SHP77 (cell line): ENCODE results near the gene PTPRN2.
"Not testable (repeated sequence)": the region's sequence is repeated elsewhere in the genome, so short reads cannot be mapped to it uniquely, and the experiment has no call there.

Experiments used
- DNase-seq, 2 experiments: peaks; one replicate each; lab custom pipeline; 2025; lab: John Stamatoyannopoulos, UW

Gene PTPRN2

DNA sequence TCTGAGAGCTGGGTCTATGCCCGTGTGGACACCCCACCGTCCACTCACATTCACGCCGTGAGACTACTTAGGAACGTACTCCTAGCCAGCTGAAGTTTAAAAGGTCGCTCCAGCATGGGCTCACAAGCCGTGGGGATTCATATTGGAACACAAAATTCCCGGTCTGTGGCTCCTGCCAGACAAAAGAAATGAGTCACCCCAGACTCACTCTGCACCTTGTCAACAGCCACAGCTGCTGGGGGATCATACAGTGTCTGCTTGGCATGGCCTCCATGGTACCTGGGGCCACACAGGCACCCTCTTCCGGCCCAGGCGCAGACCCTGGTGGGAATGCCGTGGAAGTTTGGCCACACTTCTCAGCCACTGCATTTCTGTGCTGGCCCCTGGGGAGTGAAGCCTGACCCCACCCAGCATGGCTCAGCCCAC is 1022.4 kb downstream of the PTPRN2 start:
- no peak for DNase-seq

DNA sequence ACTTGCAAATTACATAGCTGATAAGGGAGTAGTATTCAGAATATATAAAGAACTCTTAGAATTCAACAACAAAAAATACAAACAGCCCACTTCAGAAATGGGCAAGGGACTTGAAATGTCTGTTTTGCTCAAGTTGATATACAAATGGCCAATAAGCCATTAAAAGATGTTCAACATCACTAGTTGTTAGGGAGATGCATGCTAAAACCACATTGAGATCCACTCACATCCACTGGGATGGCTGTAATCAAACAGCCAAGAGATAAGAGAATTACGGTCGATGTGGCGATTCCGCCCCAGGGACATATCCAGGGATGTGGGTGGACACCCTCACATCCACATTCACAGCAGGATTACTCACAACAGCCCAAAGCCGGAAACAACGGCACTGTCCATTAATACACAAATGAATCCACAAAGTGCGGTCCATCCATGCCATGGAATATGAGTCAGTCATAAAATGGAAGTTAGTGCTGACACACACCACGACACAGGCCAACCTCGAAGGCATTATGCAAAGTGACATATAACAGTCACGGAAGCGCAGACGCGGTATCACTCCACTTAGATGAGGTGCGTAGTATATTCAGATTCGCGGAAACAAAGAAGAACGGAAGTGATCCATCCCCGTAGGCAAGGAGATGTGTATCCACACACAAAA is 1023.0 kb downstream of the PTPRN2 start:
- DNase-seq, result no peak

DNA sequence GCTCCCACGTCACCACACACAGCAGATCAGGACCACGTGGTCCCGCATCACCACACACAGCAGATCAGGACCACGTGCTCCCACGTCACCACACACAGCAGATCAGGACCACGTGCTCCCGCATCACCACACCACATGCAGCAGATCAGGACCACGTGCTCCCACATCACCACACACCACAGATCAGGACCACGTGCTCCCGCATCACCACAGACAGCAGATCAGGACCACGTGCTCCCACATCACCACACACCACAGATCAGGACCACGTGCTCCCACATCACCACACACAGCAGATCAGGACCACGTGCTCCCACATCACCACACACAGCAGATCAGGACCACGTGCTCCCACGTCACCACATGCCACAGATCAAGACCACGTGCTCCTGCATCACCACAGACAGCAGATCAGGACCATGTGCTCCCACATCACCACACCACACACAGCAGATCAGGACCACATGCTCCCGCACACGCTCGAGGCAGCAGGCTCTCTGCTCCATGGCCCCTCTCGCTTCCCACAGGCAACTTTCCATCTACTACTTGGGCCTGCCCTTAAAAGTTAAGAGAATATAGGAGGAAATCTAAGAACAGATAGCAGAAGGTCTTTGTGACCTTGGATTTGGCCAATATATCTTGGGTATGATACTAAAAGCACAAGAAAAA is 1024.0 kb downstream of the PTPRN2 start:
- DNase-seq, result not testable (repeated sequence)

DNA sequence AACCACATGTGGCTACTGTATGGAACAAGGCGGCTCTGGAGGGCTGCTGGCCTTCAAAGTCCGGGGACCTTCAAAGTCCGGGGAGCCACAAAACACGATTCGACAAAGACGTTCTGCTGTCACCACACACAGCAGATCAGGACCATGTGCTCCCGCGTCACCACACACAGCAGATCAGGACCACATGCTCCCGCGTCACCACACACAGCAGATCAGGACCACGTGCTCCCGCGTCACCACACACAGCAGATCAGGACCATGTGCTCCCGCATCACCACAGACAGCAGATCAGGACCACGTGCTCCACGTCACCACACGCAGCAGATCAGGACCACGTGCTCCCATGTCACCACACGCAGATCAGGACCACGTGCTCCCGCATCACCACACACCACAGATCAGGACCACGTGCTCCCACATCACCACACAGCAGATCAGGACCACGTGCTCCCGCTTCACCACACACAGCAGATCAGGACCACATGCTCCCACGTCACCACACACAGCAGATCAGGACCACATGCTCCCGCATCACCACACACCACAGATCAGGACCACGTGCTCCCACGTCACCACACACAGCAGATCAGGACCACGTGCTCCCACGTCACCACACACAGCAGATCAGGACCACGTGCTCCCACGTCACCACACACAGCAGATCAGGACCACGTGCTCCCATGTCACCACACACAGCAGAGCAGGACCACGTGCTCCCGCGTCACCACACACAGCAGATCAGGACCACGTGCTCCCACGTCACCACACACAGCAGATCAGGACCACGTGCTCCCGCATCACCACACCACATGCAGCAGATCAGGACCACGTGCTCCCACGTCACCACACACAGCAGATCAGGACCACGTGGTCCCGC is 1024.9 kb downstream of the PTPRN2 start:
- not testable (repeated sequence) for DNase-seq

DNA sequence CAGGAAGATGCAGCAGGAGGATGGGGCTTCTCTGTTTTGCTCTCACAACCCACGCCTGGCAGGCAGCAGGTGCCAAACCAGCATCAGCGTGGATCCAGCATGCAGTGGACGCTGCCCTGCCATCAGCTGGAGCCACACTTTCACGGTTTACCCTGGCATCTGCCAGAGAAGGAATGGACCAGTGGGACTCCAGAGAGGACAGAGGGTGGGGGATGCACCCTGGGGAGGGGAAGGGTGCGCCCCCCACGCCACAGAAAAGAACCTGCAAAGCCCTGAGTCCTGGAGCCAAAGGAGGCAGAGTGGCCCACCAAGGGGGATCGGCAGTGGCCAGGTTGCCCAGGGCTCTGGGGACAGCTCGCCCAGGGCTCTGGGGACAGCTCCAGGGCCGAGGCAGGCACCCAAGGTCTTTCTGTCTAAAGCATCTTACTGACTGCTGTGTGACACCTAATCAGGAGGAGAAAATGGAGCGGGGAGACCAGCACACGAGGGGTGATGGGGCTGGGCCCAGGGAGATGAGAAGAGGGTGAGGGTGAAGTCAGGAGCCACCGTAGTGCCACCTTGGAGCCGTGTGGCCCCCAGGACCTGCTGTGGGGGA is 1025.7 kb downstream of the PTPRN2 start:
- DNase-seq, result no peak

DNA sequence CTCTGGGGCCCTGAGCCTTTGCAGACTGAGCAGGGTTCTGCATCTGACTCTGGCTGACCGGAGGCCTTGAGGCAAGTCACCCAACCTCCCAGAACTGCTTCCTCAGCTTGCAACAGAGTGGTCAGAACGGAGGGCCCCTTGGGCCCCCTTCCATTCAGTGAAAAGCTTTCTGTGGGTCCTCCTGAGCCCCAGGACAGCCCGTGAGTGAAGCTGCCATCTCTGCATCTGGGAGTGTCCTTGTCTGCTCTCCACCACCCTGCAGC is 1026.2 kb downstream of the PTPRN2 start:
- no peak for DNase-seq

DNA sequence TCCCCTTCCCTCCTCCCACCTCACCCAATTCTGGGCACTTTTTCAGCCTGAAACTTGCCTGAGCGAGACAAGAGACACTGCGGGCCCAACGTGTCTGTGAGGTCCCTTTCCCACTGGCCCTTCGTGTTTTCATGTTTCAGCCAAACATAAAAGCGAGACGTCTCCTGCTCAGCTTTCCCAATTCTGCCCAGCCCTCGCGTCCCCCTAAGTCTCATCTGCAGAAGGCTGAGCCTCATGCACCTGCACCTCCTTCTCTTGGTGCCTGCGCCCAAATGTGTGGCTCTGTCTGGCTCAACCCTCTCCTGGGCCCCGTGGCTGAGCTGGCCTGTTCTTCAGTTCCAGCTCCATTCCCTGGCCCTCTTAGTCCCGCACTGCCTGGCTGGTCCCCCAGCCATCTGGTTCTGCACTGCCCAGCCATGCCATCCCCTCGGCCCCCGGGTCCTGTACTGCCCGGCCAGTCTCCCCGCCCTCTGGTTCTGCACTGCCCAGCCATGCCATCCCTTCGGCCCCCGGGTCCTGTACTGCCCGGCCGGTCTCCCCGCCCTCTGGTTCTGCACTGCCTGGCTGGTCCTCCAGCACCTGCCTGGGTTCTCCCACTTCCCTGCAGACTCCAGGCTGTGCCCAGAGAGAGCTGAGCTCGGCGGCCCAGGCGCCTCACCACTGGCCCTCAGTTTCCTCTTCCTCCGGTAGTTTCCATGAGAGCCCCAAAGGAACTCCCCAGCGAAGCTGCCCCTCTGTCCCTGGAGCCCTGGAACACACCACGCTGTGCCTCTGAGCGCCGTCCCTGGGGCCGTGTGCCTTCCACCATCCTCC is 1026.7 kb downstream of the PTPRN2 start:
- no peak for DNase-seq

DNA sequence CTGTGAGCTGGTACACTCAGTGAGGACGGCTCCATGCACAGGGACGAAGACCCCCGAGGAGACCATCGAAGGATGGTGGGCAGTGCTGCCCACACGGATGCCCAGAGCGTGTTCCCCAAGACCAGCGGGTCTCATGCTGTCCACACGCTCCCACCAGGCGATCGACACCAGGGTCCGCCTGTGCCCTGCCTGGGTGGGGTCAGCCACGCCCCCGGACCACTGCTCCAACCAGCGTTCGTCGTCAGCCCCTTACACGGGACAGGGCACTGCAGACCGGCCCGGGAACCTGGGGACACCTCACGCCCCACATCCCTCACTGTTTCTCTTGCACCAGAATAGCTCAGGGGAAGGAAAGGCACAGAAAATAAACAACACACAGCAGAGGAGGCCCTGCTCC is 1027.4 kb downstream of the PTPRN2 start:
- DNase-seq, result no peak

DNA sequence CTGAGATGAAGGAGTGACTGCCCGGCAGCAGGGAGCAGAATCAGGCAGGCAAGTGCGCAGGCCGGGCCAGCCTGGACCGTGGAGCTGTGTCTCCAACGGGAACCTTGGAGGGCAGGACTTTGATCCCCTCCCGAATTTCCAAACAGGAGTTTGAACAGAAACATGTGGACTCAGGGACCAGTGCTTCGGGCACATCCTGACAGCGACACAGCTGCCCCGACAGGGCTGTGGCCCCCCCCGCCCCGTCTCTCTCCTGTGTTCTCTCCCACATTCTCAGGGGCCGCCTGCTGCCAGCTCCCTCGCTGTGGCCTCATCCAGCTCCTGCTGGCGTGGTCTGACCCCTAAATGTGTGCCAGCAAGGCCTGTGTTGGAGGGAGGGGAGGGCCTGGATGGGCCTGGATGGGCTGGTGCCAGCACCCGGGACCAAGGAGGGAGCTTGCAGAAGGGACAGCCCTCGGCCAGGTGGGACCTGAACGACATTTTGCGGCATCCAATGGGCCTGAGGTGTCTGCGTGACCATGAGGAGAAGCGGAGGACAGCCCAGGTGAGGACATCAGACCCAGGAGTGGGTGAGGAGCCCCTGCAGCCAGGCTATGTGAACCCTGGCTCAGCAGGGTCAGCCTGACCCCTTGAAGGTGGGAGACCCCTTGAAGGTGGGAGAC is 1027.9 kb downstream of the PTPRN2 start:
- DNase-seq, result no peak

DNA sequence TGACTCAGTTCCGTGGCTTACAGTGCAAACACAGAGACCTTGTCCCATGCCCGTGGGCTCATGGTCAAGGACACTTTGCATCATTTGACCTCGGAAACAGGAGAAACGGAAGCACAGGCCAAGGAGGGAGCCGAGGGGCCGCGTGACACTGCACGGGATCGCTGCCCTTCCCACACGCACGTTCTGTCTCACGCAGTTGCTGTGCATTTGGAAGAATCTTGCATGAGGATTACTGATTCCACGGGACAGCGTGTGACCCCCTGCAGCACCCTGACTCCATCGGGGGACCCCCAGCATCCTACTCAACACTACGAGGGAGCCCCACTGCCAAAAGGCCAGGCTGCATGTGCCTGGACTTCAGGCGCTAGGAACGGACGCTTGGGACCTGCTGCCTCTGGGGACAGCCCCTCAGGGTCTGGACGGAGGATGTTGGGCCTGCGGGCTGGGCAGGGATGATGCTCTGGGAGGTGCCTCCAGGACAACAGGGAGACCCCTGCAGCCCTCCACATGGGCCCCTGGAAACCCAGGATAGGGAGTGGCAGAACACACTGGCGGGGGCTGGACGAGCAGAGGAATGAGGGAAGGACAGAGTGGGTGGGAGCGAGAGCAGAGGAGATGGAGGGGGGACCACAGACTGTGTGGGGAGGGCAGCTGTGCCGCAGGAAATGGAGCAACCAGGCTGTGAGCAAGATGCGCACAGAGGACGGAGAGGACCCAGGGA is 1028.6 kb downstream of the PTPRN2 start:
- DNase-seq, result no peak

DNA sequence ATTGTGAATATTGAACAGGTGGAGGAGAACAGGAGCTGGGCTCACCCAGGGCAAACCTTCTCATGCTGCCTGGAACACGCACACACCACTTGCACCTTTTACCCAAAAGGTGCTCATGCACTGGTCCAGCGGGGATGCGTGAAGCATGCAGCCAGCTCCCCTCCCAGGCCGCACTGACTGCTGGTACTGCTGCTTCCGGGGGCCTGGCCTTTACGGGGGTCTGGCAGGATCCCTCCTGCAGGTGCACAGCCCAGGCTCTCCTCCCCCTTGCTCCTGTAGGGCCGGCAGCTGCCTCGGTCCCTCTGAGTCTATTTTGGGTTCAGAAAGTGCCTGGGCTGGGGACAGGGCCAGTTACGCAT is 1029.1 kb downstream of the PTPRN2 start:
- DNase-seq, result no peak

DNA sequence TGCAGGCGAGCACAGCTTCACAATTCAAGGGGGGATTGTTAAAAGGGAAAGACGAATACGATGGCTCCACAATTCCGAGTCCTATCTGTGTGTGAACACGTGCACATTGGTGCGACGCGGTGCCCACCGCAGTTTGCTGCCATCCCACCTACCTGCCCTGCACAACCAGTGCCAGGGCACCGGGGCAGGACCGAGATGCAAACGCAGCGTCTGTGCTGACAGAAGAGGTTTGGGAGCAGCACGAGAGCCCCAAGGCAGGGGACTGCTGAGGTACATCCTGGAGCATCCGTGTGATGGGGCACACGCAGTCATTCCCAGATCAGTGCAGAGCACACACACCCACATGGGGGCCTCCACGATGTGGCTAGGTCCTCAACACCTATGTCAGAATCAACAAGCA is 1029.6 kb downstream of the PTPRN2 start:
- no peak for DNase-seq

DNA sequence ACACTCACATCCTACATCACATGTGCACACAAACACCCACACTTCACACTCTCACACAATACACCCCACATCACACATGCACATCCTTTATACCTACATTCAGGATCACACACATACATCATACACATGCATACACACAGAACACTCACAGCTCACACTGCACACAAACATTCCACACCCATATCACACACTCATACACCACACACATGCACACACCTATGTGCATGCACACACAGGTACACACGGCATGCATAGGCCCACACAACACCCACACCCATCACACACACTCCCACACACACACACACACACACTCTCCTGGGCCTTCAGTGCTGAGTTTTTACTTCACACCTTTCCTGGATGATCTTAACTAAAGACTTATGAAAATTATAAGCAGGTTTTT is 1030.4 kb downstream of the PTPRN2 start:
- no peak for DNase-seq

DNA sequence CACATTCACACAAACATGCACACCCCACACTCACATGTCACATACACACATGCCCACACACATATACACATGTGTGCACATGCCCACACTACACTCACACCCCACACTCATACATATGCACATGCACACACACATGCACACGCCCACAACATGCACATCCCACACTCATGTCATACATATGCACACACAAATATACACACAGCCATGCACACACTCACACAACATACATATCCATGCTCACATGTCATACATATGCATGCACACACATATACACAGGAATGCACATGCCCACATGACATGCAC is 1031.0 kb downstream of the PTPRN2 start:
- DNase-seq, result no peak

DNA sequence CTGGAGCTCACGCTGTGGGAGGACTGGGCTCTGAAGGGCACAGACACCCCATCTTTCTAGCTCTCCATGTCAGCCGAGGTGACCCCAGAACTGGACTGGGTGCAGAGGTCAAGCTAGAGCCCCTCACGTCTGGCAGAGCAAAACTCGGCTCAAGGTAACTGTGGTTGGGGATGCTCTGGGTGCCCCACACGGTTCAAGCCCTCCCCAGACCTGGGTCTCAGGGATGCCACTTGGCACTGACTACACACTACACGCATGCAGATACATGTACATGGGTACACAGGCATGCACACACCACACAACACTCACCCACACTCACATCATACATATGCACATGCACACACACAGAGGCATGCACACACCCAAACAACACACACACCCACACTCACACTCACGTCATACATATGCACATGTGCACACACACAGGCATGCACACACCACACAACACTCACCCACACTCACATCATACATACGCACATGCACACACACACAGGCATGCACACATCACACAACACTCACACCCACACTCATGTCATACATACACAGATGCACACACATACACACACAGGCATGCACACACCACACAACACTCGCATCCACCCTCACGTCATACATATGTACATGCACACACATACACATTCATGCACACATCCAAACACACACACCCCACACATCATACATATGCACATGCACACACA is 1031.5 kb downstream of the PTPRN2 start:
- DNase-seq, result no peak

DNA sequence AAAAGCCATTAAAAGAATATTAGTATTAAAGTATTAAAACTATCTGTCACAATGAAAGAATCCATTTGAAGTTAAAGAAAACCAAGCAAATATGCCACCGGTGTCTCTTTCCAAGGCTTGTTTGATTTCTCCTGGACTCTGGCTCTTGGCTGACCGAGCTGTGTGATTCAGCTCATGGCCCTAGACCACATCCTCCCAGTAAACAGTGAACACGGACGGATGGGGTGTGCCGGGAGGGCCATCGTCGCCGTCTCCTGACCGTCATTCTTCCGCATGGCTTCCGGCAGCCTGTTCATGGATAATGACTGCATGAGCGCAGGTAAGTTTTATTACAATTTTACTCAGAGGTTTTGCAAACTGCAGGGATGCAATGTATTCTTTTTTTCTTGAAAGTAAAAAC is 1032.3 kb downstream of the PTPRN2 start:
- no peak for DNase-seq

DNA sequence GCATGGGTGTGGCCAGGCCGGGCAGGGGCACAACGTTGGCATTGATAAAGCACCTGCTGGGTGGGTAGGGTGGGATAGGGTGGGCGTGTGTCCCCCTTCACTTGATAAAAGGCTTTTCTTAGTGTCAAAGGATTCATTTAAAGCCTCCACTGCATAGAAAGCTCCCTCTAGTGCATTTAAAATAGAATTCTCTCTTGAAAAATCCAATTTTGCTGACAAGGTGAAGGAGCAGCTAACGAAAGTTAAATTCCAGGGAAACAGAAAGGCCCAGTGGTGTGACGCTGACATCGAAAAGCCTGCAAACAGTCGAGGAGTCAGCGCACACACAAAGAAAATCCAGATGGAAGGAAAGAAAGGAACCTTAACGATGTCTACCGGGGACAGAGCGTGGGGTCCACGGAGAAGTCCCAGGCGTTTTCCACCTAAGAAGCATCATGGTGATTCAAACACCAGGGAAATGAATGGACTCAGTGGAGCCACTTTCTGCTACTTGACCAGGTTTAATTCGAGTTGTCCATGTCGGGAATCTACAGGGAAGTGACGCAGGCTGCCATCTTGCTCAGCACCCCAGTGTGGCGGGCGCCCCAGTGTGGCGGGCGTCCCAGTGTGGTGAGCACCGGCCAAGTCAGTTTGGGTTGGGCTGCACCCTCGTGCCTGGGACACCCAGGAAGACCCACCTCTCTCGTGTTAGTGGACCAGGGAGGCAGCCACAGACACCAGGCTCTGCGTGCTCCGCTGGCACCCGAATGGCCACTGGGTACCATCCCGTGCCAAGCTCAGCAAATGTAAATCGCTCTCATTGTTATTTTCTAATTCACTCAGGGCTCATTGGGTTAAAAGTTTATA is 1033.0 kb downstream of the PTPRN2 start:
- no peak for DNase-seq

DNA sequence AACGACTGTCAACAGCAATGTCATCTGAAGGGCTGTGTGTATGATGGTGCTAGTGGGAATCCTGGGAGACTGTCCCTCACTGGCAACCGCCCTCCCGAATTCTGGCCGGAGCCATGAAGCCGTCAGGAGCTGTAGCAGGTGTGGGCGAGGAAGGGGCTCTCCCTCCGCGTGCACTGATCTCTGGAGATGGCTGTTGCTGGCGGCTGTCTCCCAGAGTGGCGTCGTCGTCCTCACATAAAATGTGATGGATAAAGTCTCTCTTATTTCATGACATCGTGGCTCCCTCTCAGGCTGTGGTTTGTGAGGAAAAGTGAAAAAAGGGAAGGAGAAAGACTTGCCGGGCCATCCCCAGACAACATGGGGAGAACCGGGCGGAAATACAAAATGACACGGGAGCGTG is 1034.4 kb downstream of the PTPRN2 start:
- DNase-seq, result no peak

DNA sequence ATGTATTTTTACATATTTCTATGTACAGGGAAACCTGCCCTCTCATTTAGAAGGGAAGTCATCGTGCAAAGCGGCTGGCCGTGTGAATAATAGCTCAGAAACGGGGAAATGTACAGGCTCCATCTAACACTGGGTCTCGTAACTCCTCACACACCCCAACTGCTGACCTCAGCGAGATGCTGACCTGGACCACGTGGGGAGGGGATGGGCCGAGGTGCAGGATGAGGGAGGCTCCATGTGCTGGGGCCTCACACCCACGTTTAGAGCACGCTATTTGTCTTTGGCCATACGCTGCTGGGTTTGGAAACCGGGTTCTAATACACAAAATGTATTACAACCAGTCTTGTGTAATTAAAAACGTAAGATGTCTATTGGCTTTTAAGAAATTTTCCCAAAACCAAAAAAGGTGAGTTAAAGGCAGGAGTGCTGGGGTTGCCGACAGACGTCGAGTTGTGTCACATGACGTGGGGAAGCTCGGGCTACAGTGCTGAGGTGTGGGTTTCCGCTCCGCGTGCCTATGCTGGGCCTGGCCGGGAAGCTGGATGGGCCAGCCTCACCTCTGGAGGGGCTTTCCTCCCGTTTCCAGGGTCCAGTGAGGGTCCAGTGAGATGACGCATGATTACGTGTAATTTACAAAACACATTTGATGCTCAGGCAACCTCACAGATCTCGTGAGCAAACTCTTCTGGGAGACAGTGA is 1035.2 kb downstream of the PTPRN2 start:
- no peak for DNase-seq
